A549 treated with GW870086 at 1 μM for 4 hours (cell line): ENCODE data around the gene CCDC43. TPM values are rescaled to one million over a fixed set of nuclear protein-coding genes. Genes with fewer than 3 reads are reported as not detected.

Source experiments
- total RNA-seq: library from RNA; stranded (reverse); fragments of 200-300 nt; extraction: Qiagen RNA extraction; gene quantifications from 5 replicates; pipeline ENCODE4 v1.2.3, GENCODE V29; 2022; ENCODE audit warnings: low read depth

Gene CCDC43, protein sequence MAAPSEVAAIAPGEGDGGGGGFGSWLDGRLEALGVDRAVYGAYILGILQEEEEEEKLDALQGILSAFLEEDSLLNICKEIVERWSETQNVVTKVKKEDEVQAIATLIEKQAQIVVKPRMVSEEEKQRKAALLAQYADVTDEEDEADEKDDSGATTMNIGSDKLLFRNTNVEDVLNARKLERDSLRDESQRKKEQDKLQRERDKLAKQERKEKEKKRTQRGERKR
- 24.7 to 36.7 TPM (median 30.0 TPM) in 5 replicates for total RNA-seq

DNA sequence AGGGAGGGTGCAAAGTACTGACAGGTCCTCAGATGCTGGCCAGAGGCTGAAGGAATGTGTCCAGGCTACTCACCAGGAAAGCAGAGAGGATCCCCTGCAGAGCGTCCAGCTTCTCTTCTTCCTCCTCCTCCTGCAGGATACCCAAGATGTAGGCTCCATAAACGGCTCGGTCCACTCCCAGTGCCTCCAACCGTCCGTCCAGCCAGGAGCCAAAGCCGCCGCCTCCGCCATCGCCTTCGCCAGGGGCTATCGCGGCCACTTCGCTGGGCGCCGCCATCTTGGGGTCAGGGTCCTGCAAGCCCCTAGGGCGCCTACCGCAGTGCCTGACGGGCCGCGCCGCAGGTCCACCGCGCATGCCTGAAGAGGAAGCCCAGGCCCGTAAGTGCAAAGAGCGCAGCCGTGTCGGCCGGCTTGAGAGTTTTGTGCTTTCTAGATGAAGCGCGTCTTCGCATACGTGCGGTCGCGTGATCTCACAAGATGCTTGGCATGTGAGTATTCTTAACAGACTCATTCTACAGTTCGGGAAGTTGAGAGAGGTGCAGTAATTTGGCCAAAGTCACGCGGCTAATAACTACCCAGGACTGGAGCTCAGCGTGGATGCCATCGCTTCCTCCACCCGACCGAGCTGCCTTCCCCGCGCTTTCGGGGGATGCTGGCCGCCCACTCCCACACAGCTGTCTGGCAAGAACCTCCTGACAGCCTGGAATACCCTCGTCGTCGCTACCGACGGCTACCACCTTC, at the start of gene CCDC43:
CCDC43 (minus strand) TSS at position 300 of the 741 bp plus-strand sequence; CDS start at position 277, 23 bp downstream.

DNA sequence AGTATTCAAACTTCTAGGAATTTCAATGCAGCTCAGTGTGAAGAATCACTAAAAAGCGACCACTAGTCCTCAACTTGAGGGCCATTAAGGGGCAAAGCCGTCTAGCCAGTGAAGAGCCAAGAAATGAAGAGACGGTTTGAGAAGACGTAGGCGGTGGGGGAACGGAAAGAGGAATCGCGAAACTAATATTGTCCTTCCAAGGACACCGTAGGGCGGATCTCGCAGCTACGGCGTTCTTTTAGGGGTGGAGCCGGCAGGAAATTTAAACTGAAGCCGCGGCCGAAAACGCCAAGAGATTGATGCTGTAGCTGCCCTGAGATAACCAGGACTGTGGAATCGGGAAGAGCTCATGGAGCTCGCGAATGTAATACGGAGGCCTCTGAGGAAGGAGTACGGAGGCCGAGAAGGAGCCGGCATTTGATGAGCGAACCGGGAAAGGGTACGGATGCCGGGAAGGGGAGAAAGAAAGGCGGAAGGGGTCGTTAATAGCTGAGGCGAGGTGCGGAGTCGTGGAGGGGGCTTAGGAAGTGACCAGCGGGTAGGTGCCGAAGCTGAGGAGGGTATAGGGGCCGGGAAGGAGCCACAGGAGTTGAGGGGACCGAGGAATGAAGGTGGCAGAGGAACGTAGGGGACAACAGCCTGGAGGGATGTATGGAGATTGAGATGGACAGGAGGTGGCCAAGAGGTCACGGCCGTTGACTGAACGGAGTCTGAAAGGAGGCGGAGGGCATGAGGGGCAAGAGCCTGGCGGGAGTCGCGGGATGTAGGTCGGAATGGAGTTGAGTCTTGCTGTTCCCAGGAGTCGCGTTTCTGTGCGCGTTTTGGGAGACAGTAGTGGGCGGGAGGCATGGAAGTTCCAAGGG, 19.1 kb upstream of the CCDC43 start, which contains the start of gene DBF4B:
DBF4B (plus strand) TSS at position 265 of the 863 bp plus-strand sequence; CDS start at position 421, 156 bp downstream.

DNA sequence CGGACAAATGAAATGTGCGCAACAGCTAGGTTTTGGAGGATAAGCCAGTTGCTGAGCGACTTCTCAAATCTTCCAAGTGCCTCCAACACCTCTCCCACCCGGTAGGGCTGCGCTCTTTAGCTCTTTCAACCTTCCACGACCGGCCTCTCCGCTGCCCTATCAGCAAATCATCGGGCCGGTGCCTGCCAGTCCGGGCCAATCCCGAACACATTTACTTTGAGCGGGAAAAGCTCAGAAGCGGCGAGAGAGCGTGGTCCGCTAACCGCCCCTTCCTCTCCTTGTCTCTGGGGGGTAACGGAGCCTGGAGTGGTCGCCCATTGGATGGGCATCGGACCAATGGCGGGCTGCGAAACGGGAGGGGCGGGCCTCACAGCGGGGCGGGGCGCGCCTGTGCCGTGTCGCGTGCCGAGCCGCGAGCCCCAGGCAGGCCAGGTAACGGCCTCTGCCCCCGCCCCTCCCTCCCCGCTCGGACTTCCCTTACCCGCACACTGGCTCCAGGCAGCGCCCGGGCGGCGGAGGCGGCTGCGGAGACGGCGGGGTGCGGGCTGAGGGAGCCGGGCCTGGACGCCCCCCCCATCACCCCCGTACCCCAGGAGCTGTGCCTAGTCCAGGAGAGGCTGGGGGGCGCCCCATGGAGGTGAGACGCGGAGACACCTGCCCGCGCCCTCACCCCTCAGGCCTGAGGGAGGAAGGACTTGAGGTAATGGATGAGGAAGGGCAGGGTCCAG, 33.4 kb downstream of the CCDC43 start, which contains the start of gene MEIOC:
MEIOC (plus strand) TSS at position 486 of the 728 bp plus-strand sequence; CDS start at position 632, 146 bp downstream.

Other genes starting within 250 kb of the CCDC43 start
- 15.3 to 22.7 TPM (median 21.8 TPM) in 5 replicates for gene GPATCH8, start 186.4 kb downstream of the CCDC43 start, total RNA-seq
- gene FZD2, start 132.3 kb downstream of the CCDC43 start, total RNA-seq: 26.0 to 31.3 TPM (median 27.9 TPM) in 5 replicates
- 1.3 to 3.7 TPM (median 2.4 TPM) in 5 replicates for gene MEIOC, start 33.3 kb downstream of the CCDC43 start, total RNA-seq
- gene DBF4B, start 18.9 kb upstream of the CCDC43 start, total RNA-seq: 19.9 to 27.8 TPM (median 23.4 TPM) in 5 replicates
- gene ADAM11, start 69.2 kb upstream of the CCDC43 start, total RNA-seq: 1.2 to 2.0 TPM (median 1.8 TPM) in 5 replicates
- 24.6 to 30.7 TPM (median 28.3 TPM) in 5 replicates for gene GJC1, start 140.5 kb upstream of the CCDC43 start, total RNA-seq
- not detected in 5 replicates for gene HIGD1B, start 158.1 kb upstream of the CCDC43 start, total RNA-seq
- gene EFTUD2, start 209.7 kb upstream of the CCDC43 start, total RNA-seq: 143 to 164 TPM (median 147 TPM) in 5 replicates
- 0.70 to 1.0 TPM (median 0.98 TPM) in 5 replicates for gene GFAP, start 225.7 kb upstream of the CCDC43 start, total RNA-seq